ENCODE data around the gene KRT37.

GRCh38 chr17:41415833-41416335 is 8.5 kb downstream of the KRT37 start:
- TF ChIP-seq POLR2A (IDR thresholded peaks at IDR 0.05) (no peak), CTCF (IDR thresholded peaks at IDR 0.05) (no peak)

Measured in body of pancreas (tissue), 4 donors.